HG02798 (cell line): ENCODE measurements around the gene GJB3.
"Not testable (repeated sequence)": the region's sequence is repeated elsewhere in the genome, so short reads cannot be mapped to it uniquely, and the experiment has no call there.

ENCODE experiments used
- ATAC-seq: cut with Tn5 transposase; IDR thresholded peaks from one replicate; pipeline ENCODE4 v1.9.1; 2021; ENCODE audit warnings: mild to moderate bottlenecking; ENCODE audit not compliant: unreplicated experiment, poor library complexity

GJB3 gene

DNA sequence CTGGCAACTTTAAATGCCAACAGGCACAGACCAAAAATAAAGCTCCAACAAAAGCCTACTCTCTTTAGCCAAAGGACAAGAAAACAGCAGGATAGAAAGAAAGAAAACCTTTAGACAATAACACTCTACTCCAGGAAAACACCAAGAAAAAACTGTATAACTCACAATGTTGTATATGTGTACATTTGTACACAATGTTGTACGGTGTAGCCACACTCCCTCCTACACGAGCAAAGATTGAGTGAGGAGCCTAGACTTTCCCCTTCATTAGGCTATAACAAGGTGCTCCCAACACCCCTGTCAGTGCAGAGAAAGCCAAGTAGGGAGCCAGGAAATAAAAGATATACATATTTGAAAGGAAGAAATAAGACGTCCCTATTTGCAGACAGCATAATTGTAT, 35.8 kb downstream of the GJB3 start:
- ATAC-seq, result no peak

DNA sequence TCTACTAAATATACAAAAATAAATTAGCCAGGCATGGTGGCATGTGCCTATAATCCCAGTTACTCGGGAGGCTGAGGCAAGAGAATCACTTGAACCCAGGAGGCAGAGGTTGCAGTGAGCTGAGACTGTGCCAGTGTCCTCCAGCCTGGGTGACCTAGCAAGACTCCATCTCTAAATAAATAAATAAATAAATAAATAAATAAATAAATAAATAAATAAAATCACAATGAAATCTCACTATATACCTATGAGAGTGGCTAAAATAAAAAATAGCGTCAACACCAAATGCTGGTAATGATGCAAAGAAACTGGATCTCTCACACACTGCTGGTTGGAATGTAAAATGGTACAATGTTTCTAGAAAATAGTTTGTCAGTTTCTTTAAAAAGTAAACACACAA, 37.8 kb downstream of the GJB3 start:
- not testable (repeated sequence) for ATAC-seq

DNA sequence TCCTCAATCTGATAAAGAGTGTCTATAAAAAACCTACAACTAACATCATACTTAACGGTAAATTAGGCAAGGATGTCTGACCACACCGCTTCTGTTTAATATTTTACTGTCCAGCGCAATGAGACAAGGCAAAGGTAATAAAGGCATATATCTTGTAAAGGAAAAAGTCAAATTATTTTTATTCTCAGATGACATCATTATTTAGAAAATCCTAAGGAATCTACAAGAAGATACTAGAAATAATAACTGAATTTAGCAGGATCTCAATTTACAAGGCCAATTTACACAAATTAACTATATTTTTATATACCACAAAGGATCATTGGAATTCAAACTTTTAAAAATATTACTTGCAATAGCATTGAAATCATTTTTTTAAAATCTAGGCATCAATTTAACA, 41.2 kb downstream of the GJB3 start:
- ATAC-seq, result no peak

DNA sequence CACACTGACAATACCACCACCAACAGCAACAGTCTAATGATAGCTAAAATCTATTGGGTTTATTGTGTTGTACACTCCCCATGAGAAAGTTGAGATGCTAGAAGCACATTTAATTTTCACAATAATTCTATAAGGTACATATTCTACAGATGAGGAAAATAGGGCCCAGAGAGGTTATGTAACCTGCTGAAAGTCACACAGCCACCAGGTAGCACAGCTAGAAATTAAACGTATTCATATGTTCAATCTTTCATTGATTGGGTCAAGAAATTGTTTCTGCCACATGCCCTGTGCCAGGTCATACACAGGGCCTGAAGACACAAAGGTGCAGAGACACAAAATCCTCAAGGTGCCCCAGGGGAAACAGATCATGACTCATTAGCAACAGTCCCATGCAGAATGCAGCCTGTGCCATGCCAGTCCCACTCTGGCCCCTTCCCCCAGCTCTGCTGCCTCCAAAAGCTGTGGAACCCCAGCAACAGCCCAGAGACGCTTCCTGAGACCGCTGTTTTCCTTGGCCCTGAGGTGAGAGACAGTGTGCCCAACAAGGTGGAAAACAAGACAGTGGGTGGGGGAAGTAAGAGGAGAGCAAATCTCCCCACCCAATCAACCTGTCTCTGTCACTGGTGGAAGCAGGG, 43.9 kb downstream of the GJB3 start:
- ATAC-seq, result no peak

DNA sequence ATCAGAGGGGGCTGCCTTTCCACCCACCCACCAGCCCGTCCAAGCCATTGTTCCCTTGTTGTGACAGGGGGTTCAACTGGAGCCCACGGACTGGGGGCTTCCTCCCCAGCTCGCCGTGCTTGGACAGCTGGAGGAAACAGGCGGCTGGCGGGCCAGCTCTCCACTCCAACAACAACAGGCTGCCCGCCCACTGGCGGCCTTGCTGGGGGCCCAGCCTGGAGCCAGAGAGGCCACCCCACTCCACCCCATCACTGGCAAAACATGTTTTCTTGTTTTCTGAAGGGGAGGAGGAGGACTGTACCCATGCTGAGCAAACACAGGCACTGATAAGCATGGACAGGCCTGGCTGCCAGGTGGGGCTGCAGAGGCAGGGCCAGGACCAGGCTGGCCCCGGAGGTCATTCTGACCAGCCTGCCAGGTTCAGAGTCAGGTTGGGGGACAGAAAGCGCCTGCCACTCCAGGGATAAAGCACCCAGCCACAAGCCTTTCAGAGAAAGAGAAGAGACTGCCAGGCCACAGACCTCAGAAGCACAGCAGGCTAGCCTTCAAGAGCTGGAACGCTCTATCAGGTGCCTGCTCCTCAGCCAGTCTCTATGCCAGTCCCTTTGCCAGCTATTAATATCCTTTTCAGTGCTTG, 44.6 kb downstream of the GJB3 start:
- no peak for ATAC-seq

DNA sequence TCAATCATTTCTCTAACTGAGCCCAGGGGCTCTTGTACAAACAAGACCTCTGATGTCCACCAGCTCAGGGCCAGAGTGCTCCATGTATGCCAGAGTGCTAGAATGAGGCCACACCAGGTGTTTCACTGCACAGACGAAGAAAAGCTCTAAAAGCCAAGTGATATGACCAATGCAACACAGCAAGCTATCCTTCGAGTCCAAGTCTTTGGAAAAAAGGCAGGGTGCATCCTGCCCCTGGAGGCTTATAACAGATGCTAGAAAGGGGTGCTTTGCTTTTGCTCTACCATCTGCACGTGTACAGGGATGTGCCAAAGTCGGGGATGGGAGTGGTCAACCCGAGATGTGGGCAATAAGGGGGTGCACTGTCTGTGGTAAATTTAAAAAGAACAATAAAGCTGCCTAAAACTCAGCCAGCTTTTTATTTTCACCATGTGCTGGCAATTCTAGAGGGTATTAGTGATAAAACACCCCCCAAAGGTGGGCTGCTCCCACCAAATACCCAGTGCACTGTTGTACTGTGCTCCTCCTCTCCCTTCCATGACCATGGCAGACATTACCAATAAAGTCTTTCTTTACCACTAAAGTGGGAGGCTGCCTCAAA, 46.4 kb downstream of the GJB3 start:
- no peak for ATAC-seq

DNA sequence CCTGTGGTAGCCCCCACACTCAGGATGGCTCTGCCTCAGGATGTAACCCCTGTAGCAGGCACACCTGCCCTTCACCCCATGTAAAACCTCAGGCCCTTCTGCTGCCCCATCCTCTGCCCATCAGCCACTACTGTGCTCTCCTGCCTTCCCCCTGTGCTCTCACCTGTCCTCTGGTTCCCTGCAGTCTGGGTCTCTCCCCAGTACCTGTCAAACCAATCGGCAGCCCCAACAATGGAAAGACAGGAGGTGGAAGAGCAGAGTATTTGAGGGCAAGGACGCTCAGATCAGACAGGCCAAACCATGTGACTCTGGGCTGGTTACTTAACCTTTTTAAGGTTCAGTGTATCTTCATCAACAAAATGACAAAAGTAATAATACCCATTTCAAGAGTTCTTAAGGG, 47.6 kb downstream of the GJB3 start:
- no peak for ATAC-seq

DNA sequence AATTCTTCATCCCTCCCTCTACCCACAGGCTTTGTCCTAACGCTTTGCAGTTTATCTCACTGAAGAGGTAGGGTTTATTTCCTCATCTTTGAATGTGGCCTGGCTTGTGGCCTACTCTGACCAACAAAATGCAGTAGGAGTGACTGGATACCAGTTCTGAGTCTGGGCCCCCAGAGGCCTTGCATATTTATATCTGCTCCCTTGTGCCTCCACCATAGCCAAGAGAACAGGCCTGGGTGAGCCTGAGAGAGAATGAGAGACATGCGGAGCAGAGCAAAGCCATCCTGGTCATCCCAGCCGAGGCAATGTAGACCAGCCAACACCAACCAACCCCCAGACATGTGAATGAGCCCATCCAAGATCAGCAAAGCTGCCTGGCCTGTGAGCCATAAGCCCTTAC, 48.2 kb downstream of the GJB3 start:
- no peak for ATAC-seq

DNA sequence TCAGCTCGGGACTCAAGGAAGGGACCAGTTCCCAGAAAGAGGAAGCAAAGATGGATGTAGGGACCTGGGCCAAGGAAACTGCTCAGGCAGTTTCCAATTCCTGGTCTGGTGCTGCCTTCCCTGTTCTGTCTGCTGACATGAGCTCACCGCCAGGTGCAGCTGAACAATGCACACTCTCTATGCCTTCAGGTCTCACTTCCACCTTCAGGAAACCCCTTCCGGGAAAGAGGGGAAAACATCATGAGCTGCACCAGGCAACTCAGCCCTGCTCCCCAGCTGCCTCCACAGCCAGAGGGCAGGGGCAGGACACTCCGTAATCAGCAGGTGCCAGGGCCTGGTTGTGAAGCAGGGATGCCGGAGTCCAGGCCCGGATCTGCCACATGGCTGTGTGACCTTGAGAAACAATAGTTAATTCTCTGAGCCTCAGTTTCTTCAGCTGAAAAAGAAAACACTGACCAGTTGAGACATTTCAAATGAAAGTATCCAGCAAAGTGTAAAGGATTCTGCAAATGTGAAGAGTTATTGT, 50.8 kb downstream of the GJB3 start:
- no peak for ATAC-seq

DNA sequence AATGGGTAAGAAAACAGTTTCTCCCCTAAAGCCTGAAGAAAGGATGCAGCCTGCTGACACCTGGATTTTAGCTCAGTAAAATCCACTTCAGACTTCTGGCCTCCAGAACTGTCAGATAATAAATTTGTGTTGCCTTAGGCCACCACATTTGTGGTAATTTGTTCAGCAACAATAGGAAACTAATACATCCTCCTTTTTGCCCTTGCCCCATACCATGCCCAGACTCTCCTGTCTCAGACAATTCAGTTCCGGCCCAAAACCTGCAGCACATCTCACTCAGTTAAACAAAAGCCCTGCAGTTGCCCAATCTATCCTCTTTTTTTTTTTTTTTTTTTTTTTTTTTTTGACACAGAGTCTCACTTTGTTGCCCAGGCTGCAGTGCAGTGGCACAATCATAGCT, 52.7 kb downstream of the GJB3 start:
- ATAC-seq, result no peak
